ENCODE measurements around the gene ACTG1. TPM values are rescaled to one million over a fixed set of nuclear protein-coding genes. Genes with fewer than 3 reads are reported as not detected.

ACTG1 gene
- total and polyA plus RNA-seq, 2 of the 13 experiments (the other 11 are each of a cell fraction or from before 2014, with no cell fraction given): 973 to 1,138 TPM

GRCh38 chr17:81551458-81552243 lies 39.1 kb upstream of the ACTG1 start (continued):
- TF ChIP-seq ARHGAP35 (CRISPR knock-in tag; IDR thresholded peaks at IDR 0.05; ENCODE audit: borderline replicate concordance): no peak
- TF ChIP-seq ZNF83 (CRISPR knock-in tag; IDR thresholded peaks at IDR 0.05; ENCODE audit: borderline replicate concordance): no peak
- TF ChIP-seq MYC (CRISPR knock-in tag; IDR thresholded peaks at IDR 0.05; ENCODE audit: borderline replicate concordance): peak; percentile 33; the same call in 1 of the 2 replicates
- no peak for TF ChIP-seq ZNF143 (CRISPR knock-in tag; IDR thresholded peaks at IDR 0.05)
- no peak for TF ChIP-seq ZNF883 (CRISPR knock-in tag; IDR thresholded peaks at IDR 0.05; ENCODE audit: not compliant biosample characterization)
- TF ChIP-seq MLLT10 (CRISPR knock-in tag; IDR thresholded peaks at IDR 0.05): no peak
- TF ChIP-seq SMAD9 (CRISPR knock-in tag; IDR thresholded peaks at IDR 0.05): no peak
- no peak for TF ChIP-seq PAWR (CRISPR knock-in tag; IDR thresholded peaks at IDR 0.05; ENCODE audit: borderline replicate concordance)
- TF ChIP-seq DNMT1 (CRISPR knock-in tag; IDR thresholded peaks at IDR 0.05): 0 out of 2 replicates have a peak, but pooled peaks have one; percentile 11
- TF ChIP-seq ZNF446 (CRISPR knock-in tag; IDR thresholded peaks at IDR 0.05): no peak; the same call in 1 of the 2 replicates
- TF ChIP-seq IRF2 (CRISPR knock-in tag; IDR thresholded peaks at IDR 0.05): no peak
- TF ChIP-seq MIXL1 (CRISPR knock-in tag; IDR thresholded peaks at IDR 0.05): no peak
- TF ChIP-seq ZNF44 (CRISPR knock-in tag; IDR thresholded peaks at IDR 0.05): peak; percentile 20; the same call in 1 of the 2 replicates
- TF ChIP-seq SATB2 (CRISPR knock-in tag; IDR thresholded peaks at IDR 0.05): no peak
- TF ChIP-seq ZBTB7A (CRISPR knock-in tag; IDR thresholded peaks at IDR 0.05): no peak
- TF ChIP-seq ZNF512B (CRISPR knock-in tag; IDR thresholded peaks at IDR 0.05; ENCODE audit: borderline replicate concordance): peak; percentile 29; the same call in 1 of the 2 replicates
- TF ChIP-seq SRSF1 (optimal IDR thresholded peaks at IDR 0.05; ENCODE audit: low read depth, low read length): no peak
- TF ChIP-seq BHLHE40 (IDR thresholded peaks at IDR 0.05; ENCODE audit: low read length): no peak
- TF ChIP-seq PAF1 (CRISPR knock-in tag; IDR thresholded peaks at IDR 0.05): no peak
- TF ChIP-seq YY1 (IDR thresholded peaks at IDR 0.05; ENCODE audit: insufficient read depth, insufficient replicate concordance, low read depth, low read length): no peak
- TF ChIP-seq ZNF800 (CRISPR knock-in tag; IDR thresholded peaks at IDR 0.05): no peak
- no peak for TF ChIP-seq ZNF562 (CRISPR knock-in tag; IDR thresholded peaks at IDR 0.05; ENCODE audit: borderline replicate concordance)
- no peak for TF ChIP-seq CSRNP2 (CRISPR knock-in tag; conservative IDR thresholded peaks at IDR 0.05; ENCODE audit: low read depth)
- no peak for TF ChIP-seq PCBP2 (optimal IDR thresholded peaks at IDR 0.05; ENCODE audit: low read depth, low read length, poor library complexity, severe bottlenecking)
